H1 (cell line): ENCODE data around the gene IWS1. TPM values are rescaled to one million over a fixed set of nuclear protein-coding genes. Genes with fewer than 3 reads are reported as not detected.

Source experiments
- CHD2 ChIP-seq: IDR thresholded peaks from 2 replicates; pipeline ENCODE4 v1.6.1; 2012; ENCODE audit warnings: low read length, improper control_type of control experiment
- NANOG ChIP-seq: IDR thresholded peaks from 2 replicates; pipeline ENCODE4 v1.6.1; 2011; ENCODE audit warnings: low read length, low read depth, mild to moderate bottlenecking, inconsistent platforms; ENCODE audit not compliant: insufficient read depth, poor library complexity, severe bottlenecking
- POLR2A ChIP-seq, 2 experiments: IDR thresholded peaks; 1 replicate in 1 of 2; 2 replicates in 1 of 2; pipeline ENCODE4 v1.6.1; 2011; ENCODE audit warnings: low read depth in 2 of 2, low read length in 2 of 2, mild to moderate bottlenecking in 2 of 2; ENCODE audit errors: control extremely low read depth in 1 of 2
- SAP30 ChIP-seq: fragments of 300-600 bp; sonication (generic); IDR thresholded peaks from 2 replicates; pipeline ENCODE4 v1.7.1; 2012; ENCODE audit warnings: low read length, moderate library complexity, mild to moderate bottlenecking, inconsistent platforms; ENCODE audit not compliant: insufficient read depth, insufficient replicate concordance
- SP1 ChIP-seq: IDR thresholded peaks from 2 replicates; pipeline ENCODE4 v1.6.1; 2011; ENCODE audit warnings: low read depth, low read length
- polyA plus RNA-seq, 7 experiments: library from polyadenylated mRNA; depleted of rRNA in 3 of 7; stranded (reverse) in 5 of 7; unstranded in 2 of 7; fragments of >200 nt in 5 of 7; fragments of 200-250 nt in 2 of 7; gene quantifications; 1 replicate in 5 of 7; 2 replicates in 1 of 7; 4 replicates in 1 of 7; pipeline versions ENCODE4 v1.2.1 to v1.2.3, GENCODE V29; 2011 to 2013; ENCODE audit warnings: missing spikeins in 2 of 7, mixed read lengths in 2 of 7
- total RNA-seq: library from RNA; stranded (reverse); fragmentation: NEBNext Ultra II Directional; extraction: Animal tissue kit (Norgen Biotek cat#: 25700); gene quantifications from 2 replicates; pipeline ENCODE4 v1.2.1, GENCODE V29; 2021

Gene IWS1
- total and polyA plus RNA-seq, 2 of the 8 experiments (the other 6 are each of a cell fraction or from before 2014, with no cell fraction given), result 18.4 to 64.8 TPM

GRCh38 chr2:127451981-127452380 lies 74.3 kb downstream of the IWS1 start (continued):
- TF ChIP-seq SP1 (no peak), NANOG (no peak), SAP30 (no peak), CHD2 (no peak), POLR2A (IDR thresholded peaks at IDR 0.05; ENCODE audit: control extremely low read depth in 1 of 2, low read depth in 2 of 2, low read length in 2 of 2) (no peak)
